ENCODE measurements around the gene LY6G6D.

The LY6G6D gene, protein sequence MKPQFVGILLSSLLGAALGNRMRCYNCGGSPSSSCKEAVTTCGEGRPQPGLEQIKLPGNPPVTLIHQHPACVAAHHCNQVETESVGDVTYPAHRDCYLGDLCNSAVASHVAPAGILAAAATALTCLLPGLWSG

DNA sequence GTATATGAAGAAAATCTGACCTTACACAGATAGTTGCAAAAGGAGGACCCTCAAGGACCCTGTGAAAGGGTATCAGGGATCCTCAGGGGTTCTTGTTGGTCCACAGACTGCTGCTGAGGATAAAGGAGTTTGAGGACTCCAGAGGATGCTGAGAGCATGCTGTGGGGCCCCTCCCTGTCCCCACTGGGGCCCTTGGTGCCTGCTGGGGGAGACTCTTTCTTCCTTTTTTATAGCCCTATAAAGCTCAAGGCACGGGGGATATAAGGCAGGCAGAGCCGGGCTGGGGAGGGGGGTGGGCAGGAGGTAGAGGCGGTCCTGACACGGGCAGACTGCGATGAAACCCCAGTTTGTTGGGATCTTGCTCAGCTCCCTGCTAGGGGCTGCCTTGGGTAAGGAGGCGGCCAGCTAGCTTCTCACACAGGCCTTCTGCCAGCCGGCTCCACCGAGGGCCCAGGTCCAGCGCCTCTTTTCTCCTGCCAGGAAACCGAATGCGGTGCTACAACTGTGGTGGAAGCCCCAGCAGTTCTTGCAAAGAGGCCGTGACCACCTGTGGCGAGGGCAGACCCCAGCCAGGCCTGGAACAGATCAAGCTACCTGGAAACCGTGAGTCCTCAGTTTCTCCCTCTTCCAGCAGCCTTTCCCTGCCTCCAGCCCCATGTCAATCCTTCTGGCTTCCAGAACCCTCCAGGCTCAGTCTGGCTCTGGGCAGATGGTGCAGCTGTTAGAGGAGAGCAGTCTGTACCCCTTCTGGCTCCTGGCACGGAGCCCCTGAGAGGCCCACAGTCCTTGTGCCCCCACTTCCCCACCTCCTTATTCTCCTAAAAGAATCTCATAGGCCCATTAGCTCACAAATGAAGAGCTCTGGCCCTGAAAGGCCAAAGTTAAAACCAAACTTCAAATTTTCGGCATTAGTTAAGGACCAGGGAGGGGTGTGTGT, at the start of gene LY6G6D:
TSS of gene LY6G6D (plus strand) at position 327 of the 937 bp plus-strand sequence. CDS start at position 335, 8 bp downstream.
- TF ChIP-seq, protein P1, sequence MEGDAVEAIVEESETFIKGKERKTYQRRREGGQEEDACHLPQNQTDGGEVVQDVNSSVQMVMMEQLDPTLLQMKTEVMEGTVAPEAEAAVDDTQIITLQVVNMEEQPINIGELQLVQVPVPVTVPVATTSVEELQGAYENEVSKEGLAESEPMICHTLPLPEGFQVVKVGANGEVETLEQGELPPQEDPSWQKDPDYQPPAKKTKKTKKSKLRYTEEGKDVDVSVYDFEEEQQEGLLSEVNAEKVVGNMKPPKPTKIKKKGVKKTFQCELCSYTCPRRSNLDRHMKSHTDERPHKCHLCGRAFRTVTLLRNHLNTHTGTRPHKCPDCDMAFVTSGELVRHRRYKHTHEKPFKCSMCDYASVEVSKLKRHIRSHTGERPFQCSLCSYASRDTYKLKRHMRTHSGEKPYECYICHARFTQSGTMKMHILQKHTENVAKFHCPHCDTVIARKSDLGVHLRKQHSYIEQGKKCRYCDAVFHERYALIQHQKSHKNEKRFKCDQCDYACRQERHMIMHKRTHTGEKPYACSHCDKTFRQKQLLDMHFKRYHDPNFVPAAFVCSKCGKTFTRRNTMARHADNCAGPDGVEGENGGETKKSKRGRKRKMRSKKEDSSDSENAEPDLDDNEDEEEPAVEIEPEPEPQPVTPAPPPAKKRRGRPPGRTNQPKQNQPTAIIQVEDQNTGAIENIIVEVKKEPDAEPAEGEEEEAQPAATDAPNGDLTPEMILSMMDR (conservative IDR thresholded peaks at IDR 0.05), result no peak
- H3K27ac ChIP-seq, result no peak within 1 kb of the TSS

DNA sequence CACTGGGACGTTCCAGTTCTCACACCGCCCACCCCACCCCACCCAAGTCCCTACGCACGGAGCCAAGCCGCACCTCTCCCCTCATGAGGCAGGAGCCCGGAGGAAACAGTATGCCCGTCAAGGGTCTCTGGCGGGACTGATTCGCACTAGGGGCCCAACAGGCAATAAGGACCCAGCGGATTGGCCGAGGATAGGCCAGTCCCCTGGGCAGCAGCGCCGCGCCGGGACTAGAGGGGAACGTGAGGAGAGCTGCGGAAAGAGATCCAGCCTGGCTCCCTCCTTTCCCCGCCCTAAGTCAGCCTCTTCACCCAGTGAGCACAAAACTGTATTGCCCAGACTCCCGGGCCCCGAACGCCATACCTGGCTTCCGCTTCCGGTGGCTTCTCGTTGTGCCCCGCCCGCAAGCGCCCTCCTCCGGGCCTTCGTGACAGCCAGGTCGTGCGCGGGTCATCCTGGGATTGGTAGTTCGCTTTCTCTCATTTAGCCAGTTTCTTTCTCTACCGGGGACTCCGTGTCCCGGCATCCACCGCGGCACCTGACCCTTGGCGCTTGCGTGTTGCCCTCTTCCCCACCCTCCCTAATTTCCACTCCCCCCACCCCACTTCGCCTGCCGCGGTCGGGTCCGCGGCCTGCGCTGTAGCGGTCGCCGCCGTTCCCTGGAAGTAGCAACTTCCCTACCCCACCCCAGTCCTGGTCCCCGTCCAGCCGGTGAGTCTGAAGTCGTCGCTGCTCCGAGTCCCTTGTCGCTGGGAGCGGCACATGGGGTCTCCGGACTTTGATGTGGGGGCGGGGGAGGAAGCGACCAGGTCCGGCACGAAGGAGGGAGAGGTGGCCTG, 49.4 kb upstream of the LY6G6D start, which contains the start of gene CSNK2B:
TSS of gene CSNK2B (plus strand) at position 580 of the 836 bp plus-strand sequence. CDS start 752 bp downstream, outside the sequence.
- peak within 1 kb of the TSS; percentile 91 for H3K27ac ChIP-seq
- TF ChIP-seq, protein P1 (conservative IDR thresholded peaks at IDR 0.05), result no peak

DNA sequence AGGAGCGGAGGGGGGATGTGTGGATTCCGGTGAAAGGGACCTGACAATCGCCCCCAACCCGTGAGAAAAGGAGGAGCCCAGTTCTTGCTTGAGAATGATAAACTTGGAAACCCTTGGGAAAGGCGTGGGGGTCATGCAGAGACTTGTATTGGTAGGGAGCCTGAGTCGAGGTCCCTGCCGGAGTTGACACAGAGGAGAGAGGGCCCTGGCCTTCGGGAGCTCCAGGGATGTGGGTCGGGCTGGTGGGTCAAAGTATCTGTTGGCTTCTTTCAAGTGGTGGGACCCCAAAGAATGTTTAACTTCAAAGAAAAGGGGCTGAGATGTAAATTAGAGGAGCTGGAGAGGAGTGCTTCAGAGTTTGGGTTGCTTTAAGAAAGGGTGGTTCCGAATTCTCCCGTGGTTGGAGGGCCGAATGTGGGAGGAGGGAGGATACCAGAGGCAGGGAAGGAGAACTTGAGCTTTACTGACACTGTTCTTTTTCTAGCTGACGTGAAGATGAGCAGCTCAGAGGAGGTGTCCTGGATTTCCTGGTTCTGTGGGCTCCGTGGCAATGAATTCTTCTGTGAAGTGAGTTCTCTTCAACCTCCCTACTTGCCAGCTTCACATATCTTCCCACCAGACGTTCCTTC, 48.7 kb upstream of the LY6G6D start:
- TF ChIP-seq, protein P1 (conservative IDR thresholded peaks at IDR 0.05), result no peak
- H3K27ac ChIP-seq, result peak overlapping the region; percentile 91

DNA sequence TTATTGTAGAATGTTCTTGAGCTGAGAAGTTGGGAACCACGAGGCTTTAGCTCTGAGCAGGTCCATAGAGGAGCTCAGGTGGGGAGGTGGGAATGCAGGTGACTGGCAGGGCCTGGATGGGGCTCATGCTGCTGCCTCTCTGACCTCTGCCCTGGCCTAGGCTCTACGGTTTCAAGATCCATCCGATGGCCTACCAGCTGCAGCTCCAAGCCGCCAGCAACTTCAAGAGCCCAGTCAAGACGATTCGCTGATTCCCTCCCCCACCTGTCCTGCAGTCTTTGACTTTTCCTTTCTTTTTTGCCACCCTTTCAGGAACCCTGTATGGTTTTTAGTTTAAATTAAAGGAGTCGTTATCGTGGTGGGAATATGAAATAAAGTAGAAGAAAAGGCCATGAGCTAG, 45.5 kb upstream of the LY6G6D start, which contains the start of gene LY6G5B:
TSS of gene LY6G5B (plus strand) at position 301 of the 400 bp plus-strand sequence. CDS start 975 bp downstream, outside the sequence.
- H3K27ac ChIP-seq, result no peak within 1 kb of the TSS

DNA sequence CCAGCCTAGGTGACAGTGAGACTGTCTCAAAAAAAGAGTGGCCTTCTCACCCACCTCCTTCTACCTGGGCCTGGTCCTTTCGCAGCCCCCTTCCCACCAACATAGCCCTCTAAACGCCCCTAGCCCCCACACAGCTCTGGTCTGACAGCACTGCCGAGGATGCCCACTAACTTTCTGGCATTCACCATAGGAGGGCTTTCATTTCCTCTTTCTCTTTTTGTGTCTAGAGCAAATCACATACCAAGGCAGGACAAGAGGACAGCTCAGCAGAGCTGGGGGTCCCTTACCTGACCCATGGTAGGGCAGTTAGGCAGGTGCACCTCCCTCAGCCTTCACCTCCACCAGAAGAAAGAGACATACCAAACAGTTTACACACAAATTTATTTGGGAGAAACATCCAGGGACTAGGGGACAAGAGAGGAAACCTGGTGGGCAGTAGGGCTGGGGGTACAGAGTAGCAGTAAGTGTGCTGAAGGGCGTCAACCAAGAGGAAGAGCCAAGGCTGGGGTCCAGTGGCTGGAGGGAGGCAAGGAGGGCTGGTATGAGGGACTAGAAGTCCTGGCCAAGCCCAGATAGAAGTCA, 38.7 kb upstream of the LY6G6D start:
- TF ChIP-seq, protein P1 (conservative IDR thresholded peaks at IDR 0.05), result no peak
- H3K27ac ChIP-seq, result no peak overlapping the region

More for the DNA sequence above, 45.5 kb upstream of the LY6G6D start, which contains the start of gene LY6G5B:
- TF ChIP-seq, protein P1 (conservative IDR thresholded peaks at IDR 0.05), result no peak

DNA sequence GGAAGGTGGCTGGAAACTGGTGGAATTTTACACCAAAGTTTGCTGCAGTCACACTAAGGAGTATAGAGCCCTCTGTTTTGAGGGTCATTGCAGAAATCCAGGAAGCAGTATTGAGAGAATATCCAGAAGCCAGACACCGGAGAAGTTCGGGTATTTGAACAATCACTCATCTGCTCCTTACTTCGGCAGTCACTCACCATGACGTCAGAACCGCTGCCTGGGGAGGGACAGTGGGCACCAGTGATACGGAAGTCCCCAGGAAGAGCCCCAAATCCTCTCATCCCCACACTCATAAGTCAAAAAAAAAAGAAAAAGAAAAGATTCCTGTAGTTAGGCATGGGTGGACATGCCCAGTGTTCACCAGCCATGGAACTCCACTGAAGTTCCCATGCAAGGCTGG, 38.2 kb upstream of the LY6G6D start:
- TF ChIP-seq, protein P1 (conservative IDR thresholded peaks at IDR 0.05), result no peak
- no peak overlapping the region for H3K27ac ChIP-seq

All from VCaP (cell line).